ENCODE results near the gene NDUFA6. TPM values are rescaled to one million over a fixed set of nuclear protein-coding genes. Genes with fewer than 3 reads are reported as not detected.
A peak's percentile ranks its signal among the peaks of the same experiment; 100 is the strongest.

Gene NDUFA6
- total RNA-seq, 2 experiments from 2014 or later: 75.9 to 91.6 TPM

- peaks cover 24% of the 10 kb centered on the region for H3K36me3 Mint-ChIP-seq
- peaks cover 30% of the 10 kb centered on the region for H3K4me1 Mint-ChIP-seq
- peaks cover 3% of the 10 kb centered on the region for H3K9me3 Mint-ChIP-seq (ENCODE audit: low read depth)
- no peak for DNase-seq
- peak overlapping the region; percentile 85 for H3K4me3 Mint-ChIP-seq
- peak overlapping the region; percentile 99 for H3K27ac Mint-ChIP-seq
- ATAC-seq: no peak
- H3K27me3 Mint-ChIP-seq: no peaks in the 10 kb centered on the region
- CTCF ChIA-PET: interaction anchor here (0.6 to 5.0 kb wide), 38 partner anchors 8 to 384 kb away, joined by 3 to 56 read pairs (median 5); partner anchors contain the start of genes CENPM, PHETA2 and SMDT1
These were observed 847 bp upstream of the NDUFA6 start for GRCh38 chr22:42091455-42091782.

- Mint-ChIP-seq H3K36me3 (peaks cover 52% of the 10 kb centered on the region), H3K27ac (no peak overlapping the region), H3K27me3 (no peaks in the 10 kb centered on the region), H3K4me3 (no peak overlapping the region), H3K9me3 (ENCODE audit: low read depth) (peaks cover 3% of the 10 kb centered on the region), H3K4me1 (peaks cover 26% of the 10 kb centered on the region)
- ATAC-seq (no peak), DNase-seq (no peak)
- CTCF ChIA-PET: no interaction called here
These were observed 4.5 kb downstream of the NDUFA6 start for GRCh38 chr22:42086051-42086450.

GRCh38 chr22:42084874-42085273 lies 5.7 kb downstream of the NDUFA6 start:
- CTCF ChIA-PET: no interaction called here
- Mint-ChIP-seq H3K27ac (no peak overlapping the region), H3K36me3 (peaks cover 49% of the 10 kb centered on the region), H3K9me3 (ENCODE audit: low read depth) (peaks cover 3% of the 10 kb centered on the region), H3K4me1 (peaks cover 28% of the 10 kb centered on the region), H3K4me3 (no peak overlapping the region), H3K27me3 (no peaks in the 10 kb centered on the region)
- DNase-seq: no peak
- ATAC-seq: no peak

GRCh38 chr22:42083119-42083518 lies 7.5 kb downstream of the NDUFA6 start:
- Mint-ChIP-seq H3K4me1 (peaks cover 30% of the 10 kb centered on the region), H3K27me3 (no peaks in the 10 kb centered on the region), H3K36me3 (peaks cover 39% of the 10 kb centered on the region), H3K27ac (no peak overlapping the region), H3K4me3 (no peak overlapping the region), H3K9me3 (ENCODE audit: low read depth) (no peaks in the 10 kb centered on the region)
- no peak for ATAC-seq
- CTCF ChIA-PET: interaction anchor here (5.7 kb wide), 1 partner anchor 7 kb away, joined by 56 read pairs; the partner anchor contains the start of gene NDUFA6
- DNase-seq: no peak

- DNase-seq: no peak
These were observed 10.3 kb downstream of the NDUFA6 start for GRCh38 chr22:42080287-42080686.

GRCh38 chr22:42079319-42080251 lies 11.0 kb downstream of the NDUFA6 start, which contains the start of gene SMDT1:
Gene SMDT1, plus strand, starts transcription at chr22:42079700. Its CDS starts 69 bp downstream, at chr22:42079769.
- DNase-seq: peak; percentile 99
- ATAC-seq: peak; percentile 91
- Mint-ChIP-seq H3K4me1 (peaks cover 32% of the 10 kb centered on the region), H3K27ac (peak within 1 kb of the TSS; percentile 96), H3K36me3 (peaks cover 18% of the 10 kb centered on the region), H3K27me3 (no peaks in the 10 kb centered on the region), H3K4me3 (peak within 1 kb of the TSS; percentile 87), H3K9me3 (ENCODE audit: low read depth) (no peaks in the 10 kb centered on the region)
- CTCF ChIA-PET: interaction anchor here (0.6 to 5.7 kb wide), 8 partner anchors 9 to 382 kb away, joined by 3 to 56 read pairs (median 5); partner anchors contain the start of genes NAGA and NDUFA6

More at GRCh38 chr22:42080287-42080686, 10.3 kb downstream of the NDUFA6 start:
- no peaks in the 10 kb centered on the region for H3K27me3 Mint-ChIP-seq
- H3K9me3 Mint-ChIP-seq (ENCODE audit: low read depth): no peaks in the 10 kb centered on the region
- H3K27ac Mint-ChIP-seq: peak overlapping the region; percentile 96
- H3K36me3 Mint-ChIP-seq: peaks cover 23% of the 10 kb centered on the region
- ATAC-seq: no peak
- H3K4me3 Mint-ChIP-seq: peak overlapping the region; percentile 87
- H3K4me1 Mint-ChIP-seq: peaks cover 28% of the 10 kb centered on the region
- CTCF ChIA-PET: interaction anchor here (0.9 to 5.7 kb wide), 6 partner anchors 10 to 364 kb away, joined by 4 to 56 read pairs (median 6); partner anchors contain the start of genes NAGA and NDUFA6

- CTCF ChIA-PET: interaction anchor here (0.6 to 5.7 kb wide), 6 partner anchors 8 to 382 kb away, joined by 3 to 56 read pairs (median 6); partner anchors contain the start of genes NAGA and NDUFA6
- no peak for DNase-seq
- ATAC-seq: no peak
- Mint-ChIP-seq H3K27ac (peak overlapping the region; percentile 96), H3K27me3 (no peaks in the 10 kb centered on the region), H3K4me3 (peak overlapping the region; percentile 87), H3K4me1 (peaks cover 32% of the 10 kb centered on the region), H3K9me3 (ENCODE audit: low read depth) (no peaks in the 10 kb centered on the region), H3K36me3 (peaks cover 14% of the 10 kb centered on the region)
These were observed 11.9 kb downstream of the NDUFA6 start for GRCh38 chr22:42078469-42079318.

- peaks cover 10% of the 10 kb centered on the region for H3K36me3 Mint-ChIP-seq
- peak overlapping the region; percentile 96 for H3K27ac Mint-ChIP-seq
- no peaks in the 10 kb centered on the region for H3K27me3 Mint-ChIP-seq
- peaks cover 36% of the 10 kb centered on the region for H3K4me1 Mint-ChIP-seq
- no peak for DNase-seq
- CTCF ChIA-PET: interaction anchor here (1.4 to 5.7 kb wide), 2 partner anchors 13 to 380 kb away, joined by 3 to 56 read pairs; partner anchors contain the start of gene NDUFA6
- H3K4me3 Mint-ChIP-seq: no peak overlapping the region
- no peaks in the 10 kb centered on the region for H3K9me3 Mint-ChIP-seq (ENCODE audit: low read depth)
- no peak for ATAC-seq
These were observed 13.0 kb downstream of the NDUFA6 start for GRCh38 chr22:42077486-42078125.

GRCh38 chr22:42076764-42077485 lies 13.6 kb downstream of the NDUFA6 start:
- Mint-ChIP-seq H3K27ac (no peak overlapping the region), H3K4me1 (peaks cover 33% of the 10 kb centered on the region), H3K4me3 (no peak overlapping the region), H3K36me3 (peaks cover 5% of the 10 kb centered on the region), H3K27me3 (no peaks in the 10 kb centered on the region), H3K9me3 (ENCODE audit: low read depth) (no peaks in the 10 kb centered on the region)
- no peak for DNase-seq
- CTCF ChIA-PET: interaction anchor here (2.1 kb wide), 1 partner anchor 13 kb away, joined by 8 read pairs; the partner anchor contains the start of gene NDUFA6
- ATAC-seq: no peak

GRCh38 chr22:42074846-42075676 lies 15.5 kb downstream of the NDUFA6 start:
- Mint-ChIP-seq H3K4me3 (peak overlapping the region; percentile 32), H3K9me3 (ENCODE audit: low read depth) (no peaks in the 10 kb centered on the region), H3K36me3 (peaks cover 2% of the 10 kb centered on the region), H3K4me1 (peaks cover 36% of the 10 kb centered on the region), H3K27ac (peak overlapping the region; percentile 49), H3K27me3 (no peaks in the 10 kb centered on the region)
- CTCF ChIA-PET: interaction anchor here (0.9 to 2.1 kb wide), 7 partner anchors 15 to 408 kb away, joined by 3 to 8 read pairs (median 3); partner anchors contain the start of genes CENPM, NDUFA6 and WBP2NL
- no peak for ATAC-seq
- DNase-seq: no peak

- CTCF ChIA-PET: interaction anchor here (1.2 to 2.1 kb wide), 2 partner anchors 17 to 407 kb away, joined by 4 to 5 read pairs; partner anchors contain the start of gene NDUFA6
- Mint-ChIP-seq H3K4me3 (peak within 1 kb of the TSS; percentile 49), H3K27me3 (no peaks in the 10 kb centered on the region), H3K9me3 (ENCODE audit: low read depth) (no peaks in the 10 kb centered on the region), H3K36me3 (peaks cover 2% of the 10 kb centered on the region), H3K4me1 (peaks cover 35% of the 10 kb centered on the region), H3K27ac (peak within 1 kb of the TSS; percentile 74)
- DNase-seq (peak; percentile 74), ATAC-seq (peak; percentile 9)
These were observed 16.3 kb downstream of the NDUFA6 start, which contains the start of gene PHETA2 for GRCh38 chr22:42074132-42074811. Gene PHETA2, plus strand, starts transcription at chr22:42074248. Its CDS starts 3,046 bp downstream, at chr22:42077294.
